NB4 (cell line): Measurements from ENCODE around the gene GRIK1.

Source experiments
- CTCF ChIP-seq: IDR thresholded peaks from one replicate; pipeline ENCODE4 v1.5.1; 2012; ENCODE audit warnings: low read depth, low read length
- MYC ChIP-seq: IDR thresholded peaks from 2 replicates; pipeline ENCODE4 v1.6.1; 2011; ENCODE audit warnings: low read depth, low read length

- TF ChIP-seq CTCF, result no peak
- no peak for TF ChIP-seq MYC
Observed at GRCh38 chr21:29642551-29643245, 297.1 kb downstream of the GRIK1 start.
